Measurements from ENCODE around the gene RCAN1. TPM values are rescaled to one million over a fixed set of nuclear protein-coding genes. Genes with fewer than 3 reads are reported as not detected.

The RCAN1 gene
- total and polyA plus RNA-seq, 2 of the 8 experiments (the other 6 are each of a cell fraction or from before 2014, with no cell fraction given) = 1.7 to 6.4 TPM

DNA sequence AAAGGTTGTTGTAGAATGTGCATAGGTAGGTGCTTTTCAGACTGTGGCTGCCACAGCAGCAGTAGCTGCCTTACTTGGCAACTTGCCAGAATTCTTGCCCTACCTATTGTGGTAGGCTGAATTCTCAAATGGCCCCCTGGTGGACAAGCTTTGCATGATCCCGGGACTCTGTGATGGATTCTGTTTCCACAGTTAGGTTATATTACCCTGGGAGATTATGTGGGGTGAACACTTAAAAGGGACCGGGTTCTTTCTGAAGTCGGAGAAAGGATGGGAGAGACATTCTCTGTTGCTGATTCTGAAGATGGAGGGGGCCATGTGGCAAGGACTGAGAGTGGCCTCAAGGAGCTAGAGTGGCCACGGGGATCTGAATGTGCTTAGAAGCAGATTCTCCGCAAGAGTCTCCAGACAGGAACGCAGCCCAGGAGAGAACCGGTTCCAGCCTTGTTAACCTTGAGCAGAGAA, 70.8 kb downstream of the RCAN1 start (continued):
- TF ChIP-seq RBBP5 (IDR thresholded peaks at IDR 0.05; ENCODE audit: borderline replicate concordance, low read depth, low read length) (no peak), SP2 (IDR thresholded peaks at IDR 0.05; ENCODE audit: low read length) (no peak)
